ENCODE data around the gene RAB6B. TPM values are rescaled to one million over a fixed set of nuclear protein-coding genes. Genes with fewer than 3 reads are reported as not detected.

The RAB6B gene
- total RNA-seq, 2 experiments from 2014 or later, result 1.7 to 2.0 TPM

DNA sequence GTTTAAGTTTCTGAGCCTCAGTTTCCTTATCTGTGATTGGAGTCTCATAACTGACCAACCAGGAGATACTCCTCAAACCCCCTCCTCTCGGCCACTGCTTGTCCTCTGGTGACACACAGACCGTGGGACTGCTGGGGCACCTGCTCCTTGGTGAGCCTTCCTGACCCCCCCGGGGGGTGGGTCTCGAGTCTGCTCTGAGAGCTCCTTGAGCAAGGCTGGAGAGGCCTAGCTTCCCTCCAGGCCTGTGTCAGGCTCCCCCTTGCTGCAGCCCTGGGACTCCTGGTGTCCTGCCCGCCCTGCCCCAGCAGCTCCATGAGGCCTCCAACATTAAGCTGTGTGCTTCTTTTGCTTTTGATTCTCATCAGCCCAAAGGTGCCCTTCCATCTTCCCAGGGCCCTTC, 62.4 kb downstream of the RAB6B start:
- ChIA-PET POLR2A (no interaction called here), CTCF (no interaction called here)
- no peaks in the 10 kb centered on the region for H3K36me3 Mint-ChIP-seq (ENCODE audit: low read depth)
- TF ChIP-seq, protein P1, sequence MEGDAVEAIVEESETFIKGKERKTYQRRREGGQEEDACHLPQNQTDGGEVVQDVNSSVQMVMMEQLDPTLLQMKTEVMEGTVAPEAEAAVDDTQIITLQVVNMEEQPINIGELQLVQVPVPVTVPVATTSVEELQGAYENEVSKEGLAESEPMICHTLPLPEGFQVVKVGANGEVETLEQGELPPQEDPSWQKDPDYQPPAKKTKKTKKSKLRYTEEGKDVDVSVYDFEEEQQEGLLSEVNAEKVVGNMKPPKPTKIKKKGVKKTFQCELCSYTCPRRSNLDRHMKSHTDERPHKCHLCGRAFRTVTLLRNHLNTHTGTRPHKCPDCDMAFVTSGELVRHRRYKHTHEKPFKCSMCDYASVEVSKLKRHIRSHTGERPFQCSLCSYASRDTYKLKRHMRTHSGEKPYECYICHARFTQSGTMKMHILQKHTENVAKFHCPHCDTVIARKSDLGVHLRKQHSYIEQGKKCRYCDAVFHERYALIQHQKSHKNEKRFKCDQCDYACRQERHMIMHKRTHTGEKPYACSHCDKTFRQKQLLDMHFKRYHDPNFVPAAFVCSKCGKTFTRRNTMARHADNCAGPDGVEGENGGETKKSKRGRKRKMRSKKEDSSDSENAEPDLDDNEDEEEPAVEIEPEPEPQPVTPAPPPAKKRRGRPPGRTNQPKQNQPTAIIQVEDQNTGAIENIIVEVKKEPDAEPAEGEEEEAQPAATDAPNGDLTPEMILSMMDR (IDR thresholded peaks at IDR 0.05), result no peak
- no peak for DNase-seq
- ATAC-seq, result no peak
- no peaks in the 10 kb centered on the region for H3K9me3 Mint-ChIP-seq
- no peak overlapping the region for H3K4me3 Mint-ChIP-seq
- no peak overlapping the region for H3K27ac Mint-ChIP-seq
- no peaks in the 10 kb centered on the region for H3K27me3 Mint-ChIP-seq
- intact Hi-C loops (cut with micrococcal nuclease), result no loop called here
- no peaks in the 10 kb centered on the region for H3K4me1 Mint-ChIP-seq (ENCODE audit: low read depth)

DNA sequence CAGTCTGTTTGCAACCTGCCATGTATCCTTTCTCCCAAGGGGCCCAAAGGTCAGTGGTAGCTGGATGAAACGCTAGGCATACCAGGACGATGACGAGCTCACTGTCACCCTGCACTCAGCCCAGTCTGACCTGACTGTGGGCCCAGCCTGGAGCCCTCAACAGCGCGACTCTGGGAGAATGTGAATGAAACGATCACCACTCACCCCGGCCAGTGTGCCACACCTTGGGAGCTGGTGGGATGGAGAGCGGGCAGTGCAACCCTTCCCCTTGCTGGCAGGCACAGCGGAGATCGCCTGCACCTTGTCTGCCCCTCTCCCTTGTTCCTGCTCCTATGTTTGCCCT, 62.9 kb downstream of the RAB6B start:
- Mint-ChIP-seq H3K4me1 (ENCODE audit: low read depth) (no peaks in the 10 kb centered on the region), H3K36me3 (ENCODE audit: low read depth) (no peaks in the 10 kb centered on the region), H3K4me3 (no peak overlapping the region), H3K9me3 (no peaks in the 10 kb centered on the region), H3K27me3 (no peaks in the 10 kb centered on the region), H3K27ac (no peak overlapping the region)
- ATAC-seq (no peak), DNase-seq (no peak)
- ChIA-PET CTCF (no interaction called here), POLR2A (no interaction called here)
- intact Hi-C loops (cut with micrococcal nuclease), result no loop called here
- TF ChIP-seq, protein P1 (IDR thresholded peaks at IDR 0.05), result no peak

DNA sequence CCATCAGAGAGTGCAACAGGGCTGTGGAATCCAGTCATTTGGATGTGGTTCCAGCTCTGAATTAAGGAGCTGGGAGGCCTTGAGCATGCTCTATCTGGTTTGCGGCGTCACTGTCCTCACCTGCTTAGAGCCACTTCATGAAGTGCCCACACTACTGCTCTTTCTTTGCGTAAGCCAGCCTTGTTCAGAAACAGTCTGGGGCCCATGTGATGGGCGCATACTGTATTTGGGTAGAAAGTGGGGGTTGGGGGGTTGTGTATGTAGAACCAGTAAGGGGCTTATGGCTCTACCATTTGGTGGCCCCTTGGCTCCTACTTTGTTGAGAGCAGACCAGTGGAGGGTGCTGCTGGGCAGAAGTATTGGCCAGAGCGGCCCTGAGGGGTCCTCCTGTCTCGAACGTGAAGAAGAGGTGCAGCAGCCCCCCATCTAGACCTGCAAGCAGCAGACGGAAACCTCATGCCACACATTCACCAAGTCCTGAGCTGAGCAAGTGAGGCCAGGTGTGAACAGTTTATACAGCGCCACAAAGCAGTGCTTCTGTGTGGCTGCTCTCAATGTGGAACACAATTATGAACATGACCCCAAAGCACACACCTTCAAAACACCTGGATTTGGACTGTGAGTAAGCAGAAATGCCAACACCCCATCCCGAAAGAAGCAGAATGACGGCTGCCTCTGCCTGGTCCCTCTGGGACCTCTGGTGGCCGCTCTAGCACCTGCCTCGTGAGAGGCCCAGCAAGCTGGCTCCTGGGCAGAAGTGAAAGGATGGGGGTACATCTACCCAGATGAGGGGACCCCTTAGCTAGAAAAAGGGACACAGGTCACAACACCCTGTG, 63.5 kb downstream of the RAB6B start:
- Mint-ChIP-seq H3K4me1 (ENCODE audit: low read depth) (no peaks in the 10 kb centered on the region), H3K36me3 (ENCODE audit: low read depth) (peaks cover under 1% of the 10 kb centered on the region), H3K27me3 (no peaks in the 10 kb centered on the region), H3K4me3 (no peak overlapping the region), H3K27ac (no peak overlapping the region), H3K9me3 (no peaks in the 10 kb centered on the region)
- intact Hi-C loops (cut with micrococcal nuclease), result no loop called here
- CTCF ChIA-PET, result no interaction called here
- DNase-seq (no peak), ATAC-seq (no peak)
- TF ChIP-seq, protein P1 (IDR thresholded peaks at IDR 0.05), result no peak
- POLR2A ChIA-PET, result no interaction called here

DNA sequence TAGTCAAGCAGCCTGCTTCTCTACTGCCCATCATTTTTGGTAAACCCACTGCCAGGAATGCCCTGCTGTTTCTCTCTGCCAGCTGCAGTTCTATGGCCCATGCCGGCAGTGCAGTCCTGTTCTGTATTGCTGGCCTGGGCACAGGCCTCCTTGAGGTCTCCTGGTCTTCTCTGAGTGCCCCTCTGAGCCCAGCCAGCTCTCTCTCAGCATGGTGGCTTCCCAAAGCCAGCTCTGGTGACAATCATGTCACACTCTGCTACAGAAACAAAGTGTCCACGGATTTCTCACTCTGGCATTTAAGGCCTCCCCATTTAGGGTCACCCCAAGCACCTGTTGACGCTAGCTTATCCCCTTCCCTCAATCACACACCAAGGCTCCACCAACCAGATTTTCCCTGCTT, 65.6 kb downstream of the RAB6B start:
- Mint-ChIP-seq H3K9me3 (no peaks in the 10 kb centered on the region), H3K4me3 (no peak overlapping the region), H3K27ac (no peak overlapping the region), H3K4me1 (ENCODE audit: low read depth) (no peaks in the 10 kb centered on the region), H3K27me3 (no peaks in the 10 kb centered on the region), H3K36me3 (ENCODE audit: low read depth) (peaks cover 17% of the 10 kb centered on the region)
- ATAC-seq (no peak), DNase-seq (no peak)
- POLR2A ChIA-PET, result no interaction called here
- TF ChIP-seq, protein P1 (IDR thresholded peaks at IDR 0.05), result no peak
- CTCF ChIA-PET, result no interaction called here
- intact Hi-C loops (cut with micrococcal nuclease), result no loop called here

DNA sequence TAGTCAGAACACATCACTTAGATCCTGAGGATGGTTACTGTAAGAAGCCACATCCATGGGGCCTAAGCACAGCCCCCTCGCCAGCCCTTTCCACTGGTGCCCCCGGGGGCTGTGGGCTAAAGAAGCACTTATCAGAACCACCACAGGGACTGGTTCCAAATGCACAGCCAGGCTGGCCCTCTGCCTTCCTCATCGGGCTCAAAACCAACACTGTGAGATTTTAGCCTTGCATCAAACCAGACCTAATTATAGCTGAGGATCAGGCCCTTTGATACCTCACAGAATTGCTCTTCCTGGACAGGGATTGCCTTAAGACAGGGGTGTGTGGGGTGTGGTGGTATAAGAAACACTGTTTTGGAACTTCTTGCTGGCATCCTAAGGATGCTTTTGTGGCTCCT, 66.4 kb downstream of the RAB6B start:
- H3K36me3 Mint-ChIP-seq (ENCODE audit: low read depth), result peaks cover 21% of the 10 kb centered on the region
- no peaks in the 10 kb centered on the region for H3K9me3 Mint-ChIP-seq
- ATAC-seq (no peak), DNase-seq (no peak)
- H3K4me1 Mint-ChIP-seq (ENCODE audit: low read depth), result no peaks in the 10 kb centered on the region
- TF ChIP-seq, protein P1 (IDR thresholded peaks at IDR 0.05), result no peak
- intact Hi-C loops (cut with micrococcal nuclease), result no loop called here
- CTCF ChIA-PET, result interaction anchor here (0.8 kb wide), 1 partner anchor 9 kb away, joined by 3 read pairs; no protein-coding TSS in a partner anchor
- H3K27ac Mint-ChIP-seq, result no peak overlapping the region
- POLR2A ChIA-PET, result no interaction called here
- no peak overlapping the region for H3K4me3 Mint-ChIP-seq
- H3K27me3 Mint-ChIP-seq, result no peaks in the 10 kb centered on the region

Measured in activated CD8-positive, alpha-beta T cell treated with anti-CD3 and anti-CD28 coated beads for 36 hours (primary cell).